HepG2 (cell line): ENCODE measurements around the gene MAB21L1. TPM values are rescaled to one million over a fixed set of nuclear protein-coding genes. Genes with fewer than 3 reads are reported as not detected.

Source experiments
- ATAC-seq: fragments of 200-7000 bp; cut with Tn5 transposase; 3 replicates; pipeline ENCODE4 v1.9.1; 2020; ENCODE audit warnings: mild to moderate bottlenecking, moderate library complexity
- BruUV-seq: library from RNA; stranded (reverse); fragments of 400-500 nt; replicated peaks from 2 replicates; lab custom pipeline; 2021; lab: Mats Ljungman, UMichigan
- CTCF ChIA-PET: fragments of 300-600 bp; formaldehyde crosslinking; extraction: SDS; loops from one replicate; lab custom pipeline; 2021; ENCODE audit warnings: low total read pairs, inconsistent platforms, low intra/inter-chr PET ratio; lab: Yijun Ruan, JAX
- POLR2A ChIA-PET: fragments of 350-600 bp; sonication (Branson Sonifier 250); formaldehyde crosslinking; loops from one replicate; lab custom pipeline; 2020; ENCODE audit warnings: antibody characterized with exemption, inconsistent platforms; lab: Yijun Ruan, JAX
- DNase-seq: peaks from one replicate; pipeline ENCODE4 v3.0.0-alpha.2; 2015; ENCODE audit warnings: low spot score
- FAIRE-seq: peaks from 3 replicates; lab custom pipeline; 2011; peaks lifted over from hg19 to GRCh38; lab: Jason Lieb, UNC
- H2AFZ ChIP-seq: one replicate; pipeline ENCODE4 v1.6.1; 2011; ENCODE audit warnings: low read length, inconsistent platforms
- H3K27ac ChIP-seq: fragments of 300-600 bp; 3 replicates; pipeline ENCODE4 v1.8.0; 2011; ENCODE audit warnings: mixed run types, mild to moderate bottlenecking, mixed read lengths, low read length, inconsistent platforms; ENCODE audit not compliant: insufficient read depth; ENCODE audit errors: extremely low read length
- H3K27me3 ChIP-seq, 2 experiments: fragments of 200-600 bp in 1 of 2; 2 replicates in 1 of 2; 3 replicates in 1 of 2; pipeline versions ENCODE4 v1.6.0 to v1.8.0; 2011; ENCODE audit warnings: low read length in 2 of 2, mild to moderate bottlenecking in 2 of 2, moderate library complexity in 2 of 2, inconsistent platforms in 1 of 2; ENCODE audit not compliant: insufficient read depth in 2 of 2, control insufficient read depth in 1 of 2
- H3K36me3 ChIP-seq, 2 experiments: fragments of 200-600 bp in 1 of 2; replicated peaks in 1 of 2; 2 replicates in 1 of 2; 3 replicates in 1 of 2; pipeline versions ENCODE4 v1.5.1 to v1.8.0; 2011; ENCODE audit warnings: low read length in 2 of 2, inconsistent platforms in 1 of 2; ENCODE audit not compliant: insufficient read depth in 2 of 2, control insufficient read depth in 1 of 2
- H3K4me1 ChIP-seq: 2 replicates; pipeline ENCODE4 v1.5.1; 2012; ENCODE audit warnings: low read length, inconsistent platforms; ENCODE audit not compliant: insufficient read depth
- H3K4me2 ChIP-seq: 2 replicates; pipeline ENCODE4 v1.6.0; 2011; ENCODE audit warnings: low read depth, low read length, inconsistent platforms
- H3K4me3 ChIP-seq, 3 experiments: fragments of 200-600 bp in 1 of 3; sonication (generic), shearing (Covaris generic) in 1 of 3; replicated peaks in 1 of 3; 2 replicates each; pipeline ENCODE4 v1.5.1; 2011 to 2016; ENCODE audit warnings: low read length in 3 of 3, inconsistent platforms in 2 of 3, low read depth in 2 of 3, mild to moderate bottlenecking in 2 of 3, control low read depth in 1 of 3, mixed read lengths in 1 of 3; ENCODE audit not compliant: insufficient read depth in 1 of 3
- H3K79me2 ChIP-seq: one replicate; pipeline ENCODE4 v1.6.1; 2011; ENCODE audit warnings: low read length, inconsistent platforms; ENCODE audit not compliant: insufficient read depth
- H3K9ac ChIP-seq: 2 replicates; pipeline ENCODE4 v1.6.0; 2011; ENCODE audit warnings: mild to moderate bottlenecking, low read depth, low read length, inconsistent platforms; ENCODE audit not compliant: insufficient read depth
- H3K9me3 ChIP-seq: 2 replicates; pipeline ENCODE4 v1.5.1; 2012; ENCODE audit warnings: mild to moderate bottlenecking, low read length
- H4K20me1 ChIP-seq: 2 replicates; pipeline ENCODE4 v1.6.0; 2011; ENCODE audit warnings: inconsistent platforms, mild to moderate bottlenecking, low read length, moderate library complexity; ENCODE audit not compliant: insufficient read depth
- ATAD3A ChIP-seq: sonication (generic); formaldehyde crosslinking; IDR thresholded peaks from 2 replicates; pipeline ENCODE4 v1.4.0; 2020; ENCODE audit warnings: missing genetic modification reagents
- HNRNPL ChIP-seq: fragments of 200-400 bp; formaldehyde crosslinking; IDR thresholded peaks from 2 replicates; pipeline ENCODE4 v1.6.1; 2017; ENCODE audit warnings: mild to moderate bottlenecking, low read depth, low read length
- NFAT5 ChIP-seq: sonication (generic); formaldehyde crosslinking; IDR thresholded peaks from 2 replicates; pipeline ENCODE4 v1.4.0; 2020; ENCODE audit warnings: missing genetic modification reagents
- SMAD9 ChIP-seq: sonication (generic); formaldehyde crosslinking; IDR thresholded peaks from 2 replicates; pipeline ENCODE4 v1.5.1; 2020; ENCODE audit warnings: mild to moderate bottlenecking, missing genetic modification reagents
- TBX3 ChIP-seq: fragments of 450-650 bp; IDR thresholded peaks from 2 replicates; pipeline ENCODE4 v1.6.1; 2017; ENCODE audit warnings: antibody characterized with exemption, mild to moderate bottlenecking, inconsistent platforms, borderline replicate concordance
- ZBTB21 ChIP-seq: sonication (generic); formaldehyde crosslinking; IDR thresholded peaks from 2 replicates; pipeline ENCODE4 v1.4.0; 2020; ENCODE audit warnings: missing genetic modification reagents
- ZC3H4 ChIP-seq: sonication (generic); formaldehyde crosslinking; IDR thresholded peaks from 2 replicates; pipeline ENCODE4 v1.4.0; 2020; ENCODE audit warnings: missing genetic modification reagents, borderline replicate concordance
- ZFP36L1 ChIP-seq: sonication (generic); formaldehyde crosslinking; IDR thresholded peaks from 2 replicates; pipeline ENCODE4 v1.8.0; 2022; ENCODE audit warnings: mild to moderate bottlenecking, missing genetic modification reagents, moderate library complexity
- ZKSCAN1 ChIP-seq: fragments of 150-350 bp; IDR thresholded peaks from 2 replicates; pipeline ENCODE4 v1.6.1; 2014; ENCODE audit warnings: low read length
- ZNF318 ChIP-seq: sonication (generic); formaldehyde crosslinking; IDR thresholded peaks from 2 replicates; pipeline ENCODE4 v1.4.0; 2020; ENCODE audit warnings: mild to moderate bottlenecking, missing genetic modification reagents
- ZSCAN9 ChIP-seq: IDR thresholded peaks from 2 replicates; pipeline ENCODE4 v1.6.1; 2016; ENCODE audit warnings: borderline replicate concordance
- WGBS: methylation state at CpG from one replicate; pipeline ENCODE4 v1.1.6; 2017; ENCODE audit warnings: low lambda C conversion rate; 5-methylcytosine and 5-hydroxymethylcytosine counted together
- in situ Hi-C: cut with HindIII; loops from 2 replicates; pipeline ENCODE4 v1.10.0; 2017; ENCODE audit warnings: low pct_unique_long_range_greater_than_20kb; ENCODE audit not compliant: extremely low pct_ligation_motif_present
- intact Hi-C: fragments of 100-400 bp; cut with micrococcal nuclease; formaldehyde crosslinking; loops from one replicate; pipeline ENCODE4 v1.10.0; 2022; ENCODE audit not compliant: unreplicated experiment
- polyA plus RNA-seq, 8 experiments: library from polyadenylated mRNA; depleted of rRNA in 3 of 8; stranded (reverse) in 7 of 8; unstranded in 1 of 8; fragments of >200 nt; fragmentation: Illumina TruSeq in 4 of 8; extraction: Trizol in 4 of 8; gene quantifications; 2 replicates each; pipeline versions ENCODE4 v1.2.1 to v1.2.3, GENCODE V29; 2011 to 2016; ENCODE audit warnings: low read depth in 4 of 8, missing spikeins in 1 of 8, mixed read lengths in 1 of 8; ENCODE audit not compliant: insufficient read depth in 1 of 8
- total RNA-seq, 5 experiments: library from RNA; depleted of rRNA; stranded (reverse); fragments of >200 nt; fragmentation: Illumina TruSeq; extraction: Trizol; gene quantifications; 2 replicates each; pipeline ENCODE4 v1.2.3, GENCODE V29; 2016; ENCODE audit warnings: low read depth in 1 of 5

The MAB21L1 gene
- total and polyA plus RNA-seq, 2 of the 13 experiments (the other 11 are each of a cell fraction or from before 2014, with no cell fraction given) = not detected

- no peak for ATAC-seq
- Histone ChIP-seq H3K9me3 (no peaks in the 10 kb centered on the region), H3K36me3 (no peaks in the 10 kb centered on the region), H3K4me3 (no peak overlapping the region), H3K27me3 (no peaks in the 10 kb centered on the region), H3K4me2 (no peak overlapping the region), H3K79me2 (no peaks in the 10 kb centered on the region), H2AFZ (no peak overlapping the region), H3K9ac (no peak overlapping the region), H3K27ac (no peak overlapping the region), H3K4me1 (no peaks in the 10 kb centered on the region), H4K20me1 (no peaks in the 10 kb centered on the region)
- 13% methylated on average over 1 of the region's 1 CpG for WGBS
- ChIA-PET POLR2A (no interaction called here), CTCF (no interaction called here)
- DNase-seq = no peak
- in situ Hi-C loops = no loop called here
- no TSS peak for BruUV-seq
- no peak for FAIRE-seq
- intact Hi-C loops = no loop called here
- no peak for TF ChIP-seq TBX3
- no peak for TF ChIP-seq ZBTB21 (CRISPR knock-in tag)
- TF ChIP-seq ZKSCAN1 = no peak
- TF ChIP-seq SMAD9 (CRISPR knock-in tag) = no peak
- no peak for TF ChIP-seq HNRNPL
- no peak for TF ChIP-seq ATAD3A (CRISPR knock-in tag)
- TF ChIP-seq ZFP36L1 (CRISPR knock-in tag) = no peak
- no peak for TF ChIP-seq ZNF318 (CRISPR knock-in tag)
- TF ChIP-seq ZSCAN9 (CRISPR knock-in tag) = no peak
- no peak for TF ChIP-seq NFAT5
- no peak for TF ChIP-seq ZC3H4 (CRISPR knock-in tag)
Observed at GRCh38 chr13:35448465-35448864, 28.0 kb downstream of the MAB21L1 start.
